OCI-LY1 (cell line): Measurements from ENCODE around the gene TADA1.

Source experiments
- EZH2 ChIP-seq: fragments of 200-600 bp; sonication (generic), shearing (Covaris generic); IDR thresholded peaks from 2 replicates; pipeline ENCODE4 v1.8.0; 2017; ENCODE audit warnings: borderline replicate concordance, mixed run types, mild to moderate bottlenecking, antibody characterized with exemption, low read length, moderate library complexity, mixed read lengths
- TF ChIP-seq, protein P1 (sequence below): fragments of 200-600 bp; sonication (generic), shearing (Covaris generic); IDR thresholded peaks from 2 replicates; pipeline ENCODE4 v1.5.1; 2017; ENCODE audit warnings: mild to moderate bottlenecking, antibody characterized with exemption, low read length, moderate library complexity, mixed read lengths

DNA sequence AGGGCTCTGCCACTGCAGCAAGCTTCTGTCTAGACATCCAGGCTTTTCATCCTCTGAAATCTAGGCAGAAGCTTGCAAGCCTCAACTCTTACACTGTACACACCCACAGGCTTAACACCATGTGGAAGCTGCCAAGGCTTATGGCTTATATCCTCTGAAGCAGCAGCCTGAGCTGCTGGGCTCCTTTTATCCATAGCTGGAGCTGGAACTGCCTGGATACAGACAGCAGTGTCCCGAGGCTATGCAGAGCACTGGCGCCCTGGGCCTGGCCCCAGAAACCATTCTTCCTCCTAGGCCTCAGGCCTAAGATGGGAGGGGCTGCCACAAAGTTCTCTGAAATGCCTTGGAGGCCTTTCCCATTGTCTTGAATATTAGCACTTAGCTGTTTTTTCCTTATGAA lies 56.1 kb downstream of the TADA1 start:
- TF ChIP-seq, protein P1, sequence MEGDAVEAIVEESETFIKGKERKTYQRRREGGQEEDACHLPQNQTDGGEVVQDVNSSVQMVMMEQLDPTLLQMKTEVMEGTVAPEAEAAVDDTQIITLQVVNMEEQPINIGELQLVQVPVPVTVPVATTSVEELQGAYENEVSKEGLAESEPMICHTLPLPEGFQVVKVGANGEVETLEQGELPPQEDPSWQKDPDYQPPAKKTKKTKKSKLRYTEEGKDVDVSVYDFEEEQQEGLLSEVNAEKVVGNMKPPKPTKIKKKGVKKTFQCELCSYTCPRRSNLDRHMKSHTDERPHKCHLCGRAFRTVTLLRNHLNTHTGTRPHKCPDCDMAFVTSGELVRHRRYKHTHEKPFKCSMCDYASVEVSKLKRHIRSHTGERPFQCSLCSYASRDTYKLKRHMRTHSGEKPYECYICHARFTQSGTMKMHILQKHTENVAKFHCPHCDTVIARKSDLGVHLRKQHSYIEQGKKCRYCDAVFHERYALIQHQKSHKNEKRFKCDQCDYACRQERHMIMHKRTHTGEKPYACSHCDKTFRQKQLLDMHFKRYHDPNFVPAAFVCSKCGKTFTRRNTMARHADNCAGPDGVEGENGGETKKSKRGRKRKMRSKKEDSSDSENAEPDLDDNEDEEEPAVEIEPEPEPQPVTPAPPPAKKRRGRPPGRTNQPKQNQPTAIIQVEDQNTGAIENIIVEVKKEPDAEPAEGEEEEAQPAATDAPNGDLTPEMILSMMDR, result no peak
- no peak for TF ChIP-seq EZH2
